IMR-90 (cell line): Measurements from ENCODE around the gene ZMYM2. TPM values are rescaled to one million over a fixed set of nuclear protein-coding genes. Genes with fewer than 3 reads are reported as not detected.

Source experiments
- ATAC-seq: fragments of 200-7000 bp; cut with Tn5 transposase; 2 replicates; pipeline ENCODE4 v1.9.1; 2020; ENCODE audit warnings: low read depth, mild to moderate bottlenecking, moderate library complexity
- BruUV-seq: library from RNA; stranded (reverse); fragments of 400-500 nt; replicated peaks from 2 replicates; lab custom pipeline; 2021; lab: Mats Ljungman, UMichigan
- CTCF ChIA-PET: fragments of 300-600 bp; formaldehyde crosslinking; extraction: SDS; loops from one replicate; lab custom pipeline; 2021; ENCODE audit warnings: antibody characterized with exemption; lab: Yijun Ruan, JAX
- POLR2A ChIA-PET: fragments of 300-600 bp; sonication (Branson Sonifier 250); formaldehyde crosslinking; loops from one replicate; lab custom pipeline; 2022; ENCODE audit warnings: antibody characterized with exemption; ENCODE audit not compliant: unreplicated experiment; lab: Charles Lee
- DNase-seq: peaks from one replicate; pipeline ENCODE4 v3.0.0; 2013
- H2AFZ ChIP-seq: replicated peaks from 2 replicates; pipeline ENCODE3; 2013; ENCODE audit warnings: low read length, mild to moderate bottlenecking; ENCODE audit not compliant: poor library complexity
- H2AK5ac ChIP-seq: 2 replicates; pipeline ENCODE4 v1.6.1; 2013; ENCODE audit warnings: low read depth, low read length, inconsistent platforms
- H2AK9ac ChIP-seq: replicated peaks from 2 replicates; pipeline ENCODE3; 2013; ENCODE audit warnings: mild to moderate bottlenecking, low read depth, low read length, moderate library complexity; ENCODE audit not compliant: poor library complexity
- H2BK120ac ChIP-seq: 2 replicates; pipeline ENCODE4 v1.6.1; 2013; ENCODE audit warnings: low read depth, low read length, inconsistent platforms
- H2BK15ac ChIP-seq: 3 replicates; pipeline ENCODE4 v1.6.1; 2013; ENCODE audit warnings: low read depth, low read length, inconsistent platforms
- H2BK20ac ChIP-seq: 2 replicates; pipeline ENCODE4 v1.6.1; 2013; ENCODE audit warnings: low read depth, mild to moderate bottlenecking, inconsistent platforms, low read length, moderate library complexity
- H2BK5ac ChIP-seq: 2 replicates; pipeline ENCODE4 v1.6.1; 2013; ENCODE audit warnings: mild to moderate bottlenecking, low read depth, low read length, inconsistent platforms; ENCODE audit not compliant: poor library complexity, severe bottlenecking
- H3K14ac ChIP-seq: replicated peaks from 2 replicates; pipeline ENCODE4 v1.6.1; 2013; ENCODE audit warnings: low read depth, low read length, inconsistent platforms
- H3K18ac ChIP-seq: 2 replicates; pipeline ENCODE4 v1.6.1; 2013; ENCODE audit warnings: low read depth, low read length, control low read depth
- H3K23ac ChIP-seq: 2 replicates; pipeline ENCODE4 v1.6.1; 2013; ENCODE audit warnings: low read depth, low read length, inconsistent platforms
- H3K27ac ChIP-seq: 2 replicates; pipeline ENCODE4 v1.5.1; 2013; ENCODE audit warnings: mild to moderate bottlenecking, control low read depth, low read length; ENCODE audit not compliant: insufficient read depth
- H3K27me3 ChIP-seq: 2 replicates; pipeline ENCODE4 v1.6.1; 2013; ENCODE audit warnings: low read length; ENCODE audit not compliant: control insufficient read depth, insufficient read depth
- H3K36me3 ChIP-seq: 2 replicates; pipeline ENCODE4 v1.6.1; 2013; ENCODE audit warnings: low read length, mixed read lengths; ENCODE audit not compliant: control insufficient read depth, insufficient read depth
- H3K4ac ChIP-seq: 2 replicates; pipeline ENCODE4 v1.6.1; 2013; ENCODE audit warnings: low read depth, low read length, inconsistent platforms
- H3K4me1 ChIP-seq: 2 replicates; pipeline ENCODE4 v1.6.1; 2013; ENCODE audit warnings: low read length, mixed read lengths; ENCODE audit not compliant: control insufficient read depth, insufficient read depth
- H3K4me2 ChIP-seq: 2 replicates; pipeline ENCODE4 v1.6.1; 2013; ENCODE audit warnings: low read depth, mild to moderate bottlenecking, control low read depth, low read length, moderate library complexity
- H3K4me3 ChIP-seq: 2 replicates; pipeline ENCODE4 v1.5.1; 2013; ENCODE audit warnings: low read depth, mild to moderate bottlenecking, control low read depth, low read length, moderate library complexity; ENCODE audit not compliant: insufficient read depth
- H3K56ac ChIP-seq: 2 replicates; pipeline ENCODE4 v1.6.1; 2013; ENCODE audit warnings: low read length, inconsistent platforms; ENCODE audit not compliant: insufficient read depth; ENCODE audit errors: extremely low read depth
- H3K79me1 ChIP-seq, 2 experiments: 2 replicates each; pipeline ENCODE4 v1.6.1; 2013; ENCODE audit warnings: low read length in 2 of 2, inconsistent platforms in 1 of 2, low read depth in 1 of 2
- H3K9ac ChIP-seq: 2 replicates; pipeline ENCODE4 v1.6.1; 2013; ENCODE audit warnings: low read depth, low read length, control low read depth
- H3K9me1 ChIP-seq: 2 replicates; pipeline ENCODE4 v1.6.1; 2013; ENCODE audit warnings: low read length, inconsistent platforms; ENCODE audit not compliant: insufficient read depth
- H3K9me3 ChIP-seq: 2 replicates; pipeline ENCODE4 v1.6.1; 2013; ENCODE audit warnings: low read length; ENCODE audit not compliant: control insufficient read depth, insufficient read depth
- H4K20me1 ChIP-seq: 2 replicates; pipeline ENCODE4 v1.6.1; 2013; ENCODE audit warnings: low read length, inconsistent platforms; ENCODE audit not compliant: insufficient read depth
- H4K5ac ChIP-seq: 2 replicates; pipeline ENCODE4 v1.6.1; 2013; ENCODE audit warnings: mild to moderate bottlenecking, low read depth, low read length, control low read depth
- H4K8ac ChIP-seq, 2 experiments: 2 replicates each; pipeline ENCODE4 v1.6.1; 2013; ENCODE audit warnings: low read depth in 2 of 2, low read length in 2 of 2, control low read depth in 1 of 2, inconsistent platforms in 1 of 2
- H4K91ac ChIP-seq: 2 replicates; pipeline ENCODE4 v1.6.1; 2013; ENCODE audit warnings: low read depth, low read length, inconsistent platforms; ENCODE audit not compliant: insufficient read depth
- CEBPB ChIP-seq: IDR thresholded peaks from 2 replicates; pipeline ENCODE4 v1.6.1; 2012; ENCODE audit warnings: low read depth, low read length, improper control_type of control experiment
- CHD1 ChIP-seq: IDR thresholded peaks from 2 replicates; pipeline ENCODE4 v1.6.1; 2012; ENCODE audit warnings: low read depth, low read length, improper control_type of control experiment
- MAFK ChIP-seq: IDR thresholded peaks from 2 replicates; pipeline ENCODE4 v1.6.1; 2012; ENCODE audit warnings: low read depth, low read length, improper control_type of control experiment
- MAZ ChIP-seq: IDR thresholded peaks from 2 replicates; pipeline ENCODE4 v1.6.1; 2012; ENCODE audit warnings: low read depth, mild to moderate bottlenecking, low read length, improper control_type of control experiment, moderate library complexity, borderline replicate concordance
- NFE2L2 ChIP-seq: fragments of 150-350 bp; IDR thresholded peaks from 2 replicates; pipeline ENCODE4 v1.6.1; 2016; ENCODE audit warnings: low read depth, mild to moderate bottlenecking, low read length
- POLR2A ChIP-seq: IDR thresholded peaks from 2 replicates; pipeline ENCODE4 v1.6.1; 2012; ENCODE audit warnings: mild to moderate bottlenecking, low read depth, low read length
- RCOR1 ChIP-seq: IDR thresholded peaks from 2 replicates; pipeline ENCODE4 v1.6.1; 2012; ENCODE audit warnings: mild to moderate bottlenecking, low read length, improper control_type of control experiment; ENCODE audit not compliant: insufficient replicate concordance
- RFX5 ChIP-seq: IDR thresholded peaks from 2 replicates; pipeline ENCODE4 v1.8.0; 2012; ENCODE audit warnings: low read depth, mild to moderate bottlenecking, low read length, moderate library complexity
- SMC3 ChIP-seq: fragments of 150-350 bp; IDR thresholded peaks from 2 replicates; pipeline ENCODE4 v1.6.1; 2016; ENCODE audit warnings: low read depth, mild to moderate bottlenecking, antibody characterized with exemption, low read length, moderate library complexity
- WGBS, 2 experiments: methylation state at CpG; one replicate each; pipeline versions ENCODE4 v1.1.5 to v1.1.7; 2013; ENCODE audit warnings: missing lambda C conversion rate in 2 of 2; ENCODE audit not compliant: insufficient read length in 1 of 2; ENCODE audit errors: extremely low coverage in 2 of 2; 5-methylcytosine and 5-hydroxymethylcytosine counted together
- dilution Hi-C: fragments of 300-500 bp; cut with HindIII; formaldehyde crosslinking; loops from one replicate; pipeline ENCODE4 v1.14.3; 2018; ENCODE audit warnings: low sequenced_read_pairs; ENCODE audit not compliant: unreplicated experiment
- in situ Hi-C: fragments of 300-500 bp; cut with MboI; formaldehyde crosslinking; loops from 3 replicates; pipeline ENCODE4 v1.14.3; 2019; ENCODE audit warnings: low sequenced_read_pairs, inconsistent platforms, mixed read lengths
- intact Hi-C: fragments of 100-400 bp; cut with micrococcal nuclease; formaldehyde crosslinking; loops from 2 replicates; pipeline ENCODE4 v1.10.0; 2022
- polyA plus RNA-seq, 3 experiments: library from polyadenylated mRNA; depleted of rRNA; stranded (reverse); fragments of >200 nt; gene quantifications; 2 replicates each; pipeline ENCODE4 v1.2.3, GENCODE V29; 2012; ENCODE audit warnings: low replicate concordance in 1 of 3
- total RNA-seq: library from RNA; depleted of rRNA; stranded (reverse); fragments of >200 nt; gene quantifications from 2 replicates; pipeline ENCODE4 v1.2.3, GENCODE V29; 2012
- TF ChIP-seq, protein P1 (sequence below): conservative IDR thresholded peaks from 2 replicates; pipeline ENCODE4 v1.5.1; 2012; ENCODE audit warnings: mild to moderate bottlenecking, low read depth, low read length, improper control_type of control experiment

Gene ZMYM2
- total and polyA plus RNA-seq, 2 of the 4 experiments (the other 2 are of a cell fraction), result 15.7 to 51.1 TPM

DNA sequence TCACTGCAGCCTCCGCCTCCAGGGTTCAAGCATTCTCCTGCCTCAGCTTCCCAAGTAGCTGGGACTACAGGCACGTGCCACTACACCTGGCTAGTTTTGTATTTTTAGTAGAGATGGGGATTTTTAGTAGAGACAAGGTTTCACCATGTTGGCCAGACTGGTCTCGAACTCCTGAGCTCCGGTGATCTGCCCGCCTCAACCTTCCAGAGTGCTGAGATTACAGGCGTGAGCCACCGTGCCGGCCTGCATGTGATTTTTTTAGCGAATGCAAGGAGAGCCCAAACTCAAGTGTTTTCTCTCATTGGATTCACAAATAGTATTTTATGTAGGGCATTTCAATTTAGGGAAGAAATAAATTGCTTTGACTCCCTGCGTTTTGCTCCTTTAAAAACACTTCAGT is 4.4 kb downstream of the ZMYM2 start:
- in situ Hi-C loops, result no loop called here
- Histone ChIP-seq H3K9ac (no peak overlapping the region), H3K9me3 (no peaks in the 10 kb centered on the region), H2BK20ac (no peak overlapping the region), H3K4ac (no peak overlapping the region), H2BK15ac (no peak overlapping the region), H4K91ac (no peak overlapping the region), H4K5ac (no peak overlapping the region), H3K9me1 (no peaks in the 10 kb centered on the region), H2AFZ (no peak overlapping the region), H3K27ac (no peak overlapping the region), H3K56ac (no peak overlapping the region), H2BK5ac (no peak overlapping the region), H4K8ac (no peak overlapping the region), H2AK5ac (no peak overlapping the region), H2AK9ac (no peak overlapping the region), H3K4me1 (no peaks in the 10 kb centered on the region), H3K79me1 (peaks cover 24 to 42% of the 10 kb centered on the region in 2 experiments), H2BK120ac (no peak overlapping the region), H3K4me3 (no peak overlapping the region), H3K4me2 (no peak overlapping the region; the same call in 1 of the 2 replicates), H3K27me3 (no peaks in the 10 kb centered on the region), H3K18ac (no peak overlapping the region), H3K23ac (no peak overlapping the region), H3K36me3 (peaks cover 19% of the 10 kb centered on the region), H3K14ac (no peak overlapping the region), H4K20me1 (peaks cover 52% of the 10 kb centered on the region; the same call in 1 of the 2 replicates)
- ChIA-PET CTCF (interaction anchor here (1.0 kb wide), 1 partner anchor 13 kb away, joined by 3 read pairs; no protein-coding TSS in a partner anchor), POLR2A (no interaction called here)
- ATAC-seq, result no peak
- no TSS peak for BruUV-seq
- dilution Hi-C loops, result no loop called here
- DNase-seq, result no peak
- TF ChIP-seq POLR2A (no peak), CHD1 (no peak), MAZ (no peak), NFE2L2 (no peak), MAFK (no peak), RCOR1 (no peak), CEBPB (no peak), SMC3 (no peak), RFX5 (no peak)
- TF ChIP-seq, protein P1, sequence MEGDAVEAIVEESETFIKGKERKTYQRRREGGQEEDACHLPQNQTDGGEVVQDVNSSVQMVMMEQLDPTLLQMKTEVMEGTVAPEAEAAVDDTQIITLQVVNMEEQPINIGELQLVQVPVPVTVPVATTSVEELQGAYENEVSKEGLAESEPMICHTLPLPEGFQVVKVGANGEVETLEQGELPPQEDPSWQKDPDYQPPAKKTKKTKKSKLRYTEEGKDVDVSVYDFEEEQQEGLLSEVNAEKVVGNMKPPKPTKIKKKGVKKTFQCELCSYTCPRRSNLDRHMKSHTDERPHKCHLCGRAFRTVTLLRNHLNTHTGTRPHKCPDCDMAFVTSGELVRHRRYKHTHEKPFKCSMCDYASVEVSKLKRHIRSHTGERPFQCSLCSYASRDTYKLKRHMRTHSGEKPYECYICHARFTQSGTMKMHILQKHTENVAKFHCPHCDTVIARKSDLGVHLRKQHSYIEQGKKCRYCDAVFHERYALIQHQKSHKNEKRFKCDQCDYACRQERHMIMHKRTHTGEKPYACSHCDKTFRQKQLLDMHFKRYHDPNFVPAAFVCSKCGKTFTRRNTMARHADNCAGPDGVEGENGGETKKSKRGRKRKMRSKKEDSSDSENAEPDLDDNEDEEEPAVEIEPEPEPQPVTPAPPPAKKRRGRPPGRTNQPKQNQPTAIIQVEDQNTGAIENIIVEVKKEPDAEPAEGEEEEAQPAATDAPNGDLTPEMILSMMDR, result no peak
- intact Hi-C loops, result loop anchor here (2.0 kb wide), 1 partner anchor 42 kb away; no protein-coding TSS in a partner anchor
- WGBS, 2 experiments, result 100% methylated on average over 3 of the region's 10 CpGs; no CpG with 5 or more reads in 1 of the 2 experiments
